CD4-positive, alpha-beta T cell treated with Interleukin-15 for 1 hour (primary cell): Measurements from ENCODE around the gene DTYMK.

Experiments used
- DNase-seq: peaks from one replicate; pipeline ENCODE4 v3.0.0-alpha.2; 2020

DTYMK gene

GRCh38 chr2:241686650-241687425 is at the start of gene DTYMK:
Gene DTYMK, minus strand, starts transcription at chr2:241686815. Its CDS starts 32 bp downstream, at chr2:241686783.
- DNase-seq: peak; percentile 95

- DNase-seq: no peak
Observed at GRCh38 chr2:241736111-241736510, 49.5 kb upstream of the DTYMK start.

- DNase-seq: peak; percentile 89
Observed at GRCh38 chr2:241734467-241735208, 48.0 kb upstream of the DTYMK start, which contains the start of gene D2HGDH. Gene D2HGDH, plus strand, starts transcription at chr2:241734630. Its CDS starts 595 bp downstream, at chr2:241735225.

GRCh38 chr2:241734208-241734466 is 47.5 kb upstream of the DTYMK start:
- DNase-seq: no peak

- DNase-seq: no peak
Observed at GRCh38 chr2:241733391-241734207, 47.0 kb upstream of the DTYMK start.

- peak; percentile 42 for DNase-seq
Observed at GRCh38 chr2:241732513-241733186, 46.0 kb upstream of the DTYMK start.

GRCh38 chr2:241730671-241731293 is 44.2 kb upstream of the DTYMK start:
- DNase-seq: no peak

- DNase-seq: no peak
Observed at GRCh38 chr2:241729868-241730267, 43.3 kb upstream of the DTYMK start.

- DNase-seq: no peak
Observed at GRCh38 chr2:241728627-241729026, 42.0 kb upstream of the DTYMK start.

- no peak for DNase-seq
Observed at GRCh38 chr2:241728000-241728399, 41.4 kb upstream of the DTYMK start.

GRCh38 chr2:241726459-241726858 is 39.8 kb upstream of the DTYMK start:
- no peak for DNase-seq

- no peak for DNase-seq
Observed at GRCh38 chr2:241724975-241725870, 38.6 kb upstream of the DTYMK start.

- DNase-seq: no peak
Observed at GRCh38 chr2:241724259-241724974, 37.8 kb upstream of the DTYMK start.

- no peak for DNase-seq
Observed at GRCh38 chr2:241722896-241723454, 36.4 kb upstream of the DTYMK start.

- DNase-seq: no peak
Observed at GRCh38 chr2:241721852-241722251, 35.2 kb upstream of the DTYMK start.

- DNase-seq: no peak
Observed at GRCh38 chr2:241720560-241720959, 33.9 kb upstream of the DTYMK start.

GRCh38 chr2:241720099-241720498 is 33.5 kb upstream of the DTYMK start:
- no peak for DNase-seq

GRCh38 chr2:241719093-241719492 is 32.5 kb upstream of the DTYMK start:
- no peak for DNase-seq

- DNase-seq: no peak
Observed at GRCh38 chr2:241708879-241709278, 22.3 kb upstream of the DTYMK start.

- no peak for DNase-seq
Observed at GRCh38 chr2:241706537-241706936, 19.9 kb upstream of the DTYMK start.
